Coronary artery (tissue), 2 donors: ENCODE data around the gene DCBLD2.
"Not testable (repeated sequence)": the region's sequence is repeated elsewhere in the genome, so short reads cannot be mapped to it uniquely, and the experiment has no call there.

Experiments used
- DNase-seq: peaks from one replicate; pipeline ENCODE4 v3.0.0-alpha.2; 2017; ENCODE audit warnings: low spot score
- H3K27ac ChIP-seq, 2 donors: fragments of 200-600 bp; sonication (generic); one replicate each; pipeline ENCODE4 v1.5.1; 2016 to 2019
- H3K4me3 ChIP-seq: fragments of 200-600 bp; sonication (generic); 2 replicates; pipeline ENCODE4 v1.5.1; 2016; ENCODE audit warnings: mild to moderate bottlenecking, moderate library complexity
- TF ChIP-seq, protein P1 (sequence below): fragments of 200-600 bp; sonication (generic); IDR thresholded peaks from one replicate; pipeline ENCODE4 v1.5.1; 2019; ENCODE audit warnings: antibody characterized with exemption

DCBLD2 gene

DNA sequence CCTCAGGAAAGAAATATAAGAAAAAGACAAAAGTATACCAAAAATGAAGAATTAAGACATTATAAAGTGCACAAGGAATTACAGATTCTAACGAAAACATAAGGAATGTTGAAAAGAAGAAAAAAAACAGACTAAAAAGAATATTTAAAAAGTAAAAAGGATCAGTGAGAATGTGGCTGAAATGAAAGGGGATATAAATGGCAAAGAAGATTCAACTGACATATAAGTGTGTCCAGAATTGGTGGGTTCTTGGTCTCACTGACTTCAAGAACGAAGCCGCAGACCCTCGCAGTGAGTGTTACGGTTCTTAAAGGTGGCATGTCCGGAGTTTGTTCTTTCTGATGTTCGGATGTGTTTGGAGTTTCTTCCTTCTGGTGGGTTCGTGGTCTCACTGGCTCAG, 44.8 kb downstream of the DCBLD2 start:
- H3K4me3 ChIP-seq, result no peak overlapping the region
- TF ChIP-seq, protein P1, sequence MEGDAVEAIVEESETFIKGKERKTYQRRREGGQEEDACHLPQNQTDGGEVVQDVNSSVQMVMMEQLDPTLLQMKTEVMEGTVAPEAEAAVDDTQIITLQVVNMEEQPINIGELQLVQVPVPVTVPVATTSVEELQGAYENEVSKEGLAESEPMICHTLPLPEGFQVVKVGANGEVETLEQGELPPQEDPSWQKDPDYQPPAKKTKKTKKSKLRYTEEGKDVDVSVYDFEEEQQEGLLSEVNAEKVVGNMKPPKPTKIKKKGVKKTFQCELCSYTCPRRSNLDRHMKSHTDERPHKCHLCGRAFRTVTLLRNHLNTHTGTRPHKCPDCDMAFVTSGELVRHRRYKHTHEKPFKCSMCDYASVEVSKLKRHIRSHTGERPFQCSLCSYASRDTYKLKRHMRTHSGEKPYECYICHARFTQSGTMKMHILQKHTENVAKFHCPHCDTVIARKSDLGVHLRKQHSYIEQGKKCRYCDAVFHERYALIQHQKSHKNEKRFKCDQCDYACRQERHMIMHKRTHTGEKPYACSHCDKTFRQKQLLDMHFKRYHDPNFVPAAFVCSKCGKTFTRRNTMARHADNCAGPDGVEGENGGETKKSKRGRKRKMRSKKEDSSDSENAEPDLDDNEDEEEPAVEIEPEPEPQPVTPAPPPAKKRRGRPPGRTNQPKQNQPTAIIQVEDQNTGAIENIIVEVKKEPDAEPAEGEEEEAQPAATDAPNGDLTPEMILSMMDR, result no peak
- DNase-seq, result no peak
- H3K27ac ChIP-seq, result no peak overlapping the region

DNA sequence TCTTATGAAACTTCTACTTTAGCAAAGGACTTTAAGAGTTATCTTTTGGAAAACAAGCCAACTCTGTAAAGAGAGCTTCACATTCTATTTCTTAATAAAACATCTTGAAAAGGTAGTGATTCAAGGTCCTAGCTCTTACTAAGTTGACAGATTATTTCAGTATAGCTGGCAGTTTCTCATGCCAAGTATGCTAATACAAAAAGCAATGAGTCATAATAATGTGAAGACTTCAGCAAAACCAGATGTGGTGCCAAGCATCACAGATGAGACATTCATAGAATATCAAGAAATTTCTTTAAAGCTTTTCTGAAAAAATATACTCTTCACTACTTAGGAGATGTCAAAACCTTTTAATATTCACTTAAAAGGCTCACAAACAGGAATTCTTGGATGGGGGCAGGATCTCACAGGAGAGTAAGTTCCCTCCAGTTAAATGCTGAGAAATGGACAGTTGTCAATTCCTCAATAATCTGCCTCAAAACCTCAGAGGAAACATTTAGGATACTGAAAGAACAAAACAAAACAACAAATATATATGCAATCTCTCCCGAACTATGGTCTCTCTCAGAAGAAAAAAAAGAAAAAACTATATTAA, 45.6 kb downstream of the DCBLD2 start:
- TF ChIP-seq, protein P1, result no peak
- Histone ChIP-seq H3K27ac (no peak overlapping the region), H3K4me3 (no peak overlapping the region)
- DNase-seq, result no peak

DNA sequence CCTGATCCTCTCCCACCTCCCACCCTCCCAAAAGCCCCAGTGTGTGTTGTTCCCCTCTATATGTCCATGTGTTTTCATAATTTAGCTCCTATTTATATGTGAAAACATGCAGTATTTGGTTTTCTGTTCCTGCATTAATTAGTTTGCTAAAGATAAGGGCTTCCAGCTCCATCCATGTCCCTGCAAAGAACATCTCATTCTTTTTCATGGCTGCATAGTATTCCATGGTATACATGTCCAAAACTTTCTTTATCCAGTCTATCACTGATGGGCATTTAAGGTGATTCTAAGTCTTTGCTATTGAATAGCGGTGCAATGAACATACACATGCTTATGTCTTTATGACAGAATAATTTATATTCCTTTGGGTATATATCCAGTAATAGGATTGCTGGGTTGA, 53.4 kb downstream of the DCBLD2 start:
- Histone ChIP-seq H3K4me3 (no peak overlapping the region), H3K27ac (no peak overlapping the region)
- TF ChIP-seq, protein P1, result no peak
- DNase-seq, result no peak

DNA sequence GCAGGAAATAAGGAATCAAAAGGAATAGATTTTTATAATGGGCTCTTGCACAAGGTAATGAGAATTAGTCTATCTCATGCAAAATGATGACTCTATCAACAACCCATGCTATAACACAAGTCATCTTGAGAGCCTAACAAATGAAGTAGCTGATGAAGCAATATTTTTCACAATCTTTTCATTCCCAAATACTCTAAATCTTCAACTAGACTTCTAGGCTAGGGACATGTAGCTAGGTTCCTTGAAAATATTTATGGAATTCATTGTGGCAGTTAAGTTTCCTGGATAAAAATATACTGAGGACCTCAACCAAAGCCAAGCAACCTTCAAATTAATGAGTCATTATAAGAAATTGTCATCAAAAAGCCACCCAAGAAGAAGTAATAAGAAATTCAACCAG, 55.4 kb downstream of the DCBLD2 start:
- TF ChIP-seq, protein P1, result no peak
- no peak overlapping the region for H3K27ac ChIP-seq

DNA sequence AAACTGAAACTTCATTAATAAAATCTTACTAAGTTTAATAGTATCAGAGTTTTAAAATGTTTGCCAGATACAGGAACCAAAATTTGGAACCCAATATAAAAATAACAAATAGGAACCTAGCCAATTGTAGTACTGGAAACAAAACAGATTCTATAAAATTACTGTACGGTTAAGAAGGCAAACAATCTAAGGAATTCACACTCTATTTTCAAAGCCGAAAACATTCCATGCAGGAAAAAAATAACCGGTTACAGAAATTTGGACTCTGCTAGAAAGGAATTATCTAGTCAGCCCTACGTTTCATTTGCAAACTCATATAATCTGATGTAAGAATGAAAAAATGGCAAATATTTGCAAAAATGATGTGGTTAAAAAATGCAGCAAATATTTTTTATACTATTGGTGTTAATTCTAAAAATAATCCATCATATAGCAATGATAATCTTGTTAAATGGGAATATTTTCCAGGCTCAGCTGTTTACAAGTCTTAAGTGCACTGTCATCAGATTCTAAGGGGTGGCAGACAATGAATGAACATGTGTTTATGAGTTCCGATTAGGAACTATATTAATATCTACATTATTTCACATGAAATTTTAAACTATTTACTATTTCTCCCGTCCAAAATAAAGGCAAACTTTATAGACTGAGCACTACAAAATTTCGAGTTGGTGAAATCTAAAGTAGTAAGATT, 58.1 kb downstream of the DCBLD2 start:
- TF ChIP-seq, protein P1, result no peak
- DNase-seq, result no peak
- Histone ChIP-seq H3K4me3 (no peak overlapping the region), H3K27ac (no peak overlapping the region)

More for the DNA sequence above, 55.4 kb downstream of the DCBLD2 start:
- DNase-seq, result no peak
- no peak overlapping the region for H3K4me3 ChIP-seq

DNA sequence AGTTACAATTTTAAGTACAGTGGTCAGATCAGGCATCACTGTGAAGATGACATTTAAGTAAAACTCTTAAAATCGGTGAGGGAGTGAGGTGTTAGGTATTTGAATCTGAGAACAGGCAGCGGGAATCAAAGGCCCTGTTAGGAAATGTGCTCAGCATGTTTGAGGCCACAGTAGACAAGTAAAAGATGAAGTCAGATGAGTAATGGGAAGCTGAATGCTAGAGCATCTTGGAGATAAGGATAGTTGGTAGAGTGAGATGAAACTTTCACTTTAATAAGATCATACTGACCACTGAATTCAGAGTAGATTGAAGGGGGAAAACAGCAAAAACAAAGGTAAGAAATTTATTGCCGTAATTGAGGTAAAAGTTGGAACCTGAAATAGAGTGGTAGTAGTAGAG, 61.6 kb downstream of the DCBLD2 start:
- Histone ChIP-seq H3K4me3 (no peak overlapping the region), H3K27ac (no peak overlapping the region)
- TF ChIP-seq, protein P1, result no peak
- no peak for DNase-seq

DNA sequence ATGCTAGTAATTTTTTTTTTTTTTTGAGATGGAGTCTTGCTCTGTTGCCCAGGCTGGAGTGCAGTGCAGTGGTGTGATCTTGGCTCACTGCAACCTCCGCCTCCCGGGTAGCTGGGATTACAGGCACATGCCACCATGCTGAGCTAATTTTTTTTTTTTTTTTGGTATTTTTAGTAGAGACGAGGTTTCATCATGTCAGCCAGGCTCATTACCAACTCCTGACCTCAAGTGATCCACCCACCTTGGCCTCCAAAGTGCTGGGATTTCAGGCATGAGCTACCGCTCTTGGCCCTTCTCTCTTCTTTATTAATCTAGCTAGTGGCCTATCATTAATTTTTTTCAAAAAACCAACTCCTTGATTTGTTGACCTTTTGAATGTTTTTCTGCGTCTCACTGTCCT, 70.4 kb downstream of the DCBLD2 start:
- not testable (repeated sequence) for DNase-seq, H3K4me3 ChIP-seq, H3K27ac ChIP-seq
